Activated T-cell treated with anti-CD3 and anti-CD28 coated beads, Interleukin-2, amount 50 U/mL, for 48 hours (primary cell): ENCODE data around the gene SLC11A2.
"Not testable (repeated sequence)": the region's sequence is repeated elsewhere in the genome, so short reads cannot be mapped to it uniquely, and the experiment has no call there.

Experiments
- DNase-seq, 2 experiments: peaks; one replicate each; pipeline ENCODE4 v3.0.0-alpha.2; 2020

The SLC11A2 gene

GRCh38 chr12:51025338-51025835, 797 bp downstream of the SLC11A2 start:
- DNase-seq, result no peak

GRCh38 chr12:51023625-51024382, 2.4 kb downstream of the SLC11A2 start:
- DNase-seq, result no peak

GRCh38 chr12:51021694-51022093, 4.5 kb downstream of the SLC11A2 start:
- DNase-seq, result no peak

- DNase-seq, result no peak
These were observed 5.6 kb downstream of the SLC11A2 start for GRCh38 chr12:51020448-51021182.

GRCh38 chr12:51019927-51020326, 6.3 kb downstream of the SLC11A2 start:
- no peak for DNase-seq

- no peak for DNase-seq
These were observed 7.2 kb downstream of the SLC11A2 start for GRCh38 chr12:51018956-51019355.

- no peak for DNase-seq
These were observed 8.7 kb downstream of the SLC11A2 start for GRCh38 chr12:51017452-51017851.

GRCh38 chr12:51014467-51014866, 11.7 kb downstream of the SLC11A2 start:
- DNase-seq, result not testable (repeated sequence)

GRCh38 chr12:51013441-51013840, 12.7 kb downstream of the SLC11A2 start:
- no peak for DNase-seq

- no peak for DNase-seq
These were observed 13.5 kb downstream of the SLC11A2 start for GRCh38 chr12:51012570-51013236.

GRCh38 chr12:51011955-51012354, 14.2 kb downstream of the SLC11A2 start:
- DNase-seq, result no peak

GRCh38 chr12:51009056-51009440, 17.1 kb downstream of the SLC11A2 start:
- DNase-seq, result peak; percentile 44 to 63

GRCh38 chr12:51008329-51009055, 17.7 kb downstream of the SLC11A2 start:
- no peak for DNase-seq

- DNase-seq, result no peak
These were observed 20.5 kb downstream of the SLC11A2 start for GRCh38 chr12:51005671-51006070.

GRCh38 chr12:51005030-51005429, 21.2 kb downstream of the SLC11A2 start:
- DNase-seq, result no peak

GRCh38 chr12:51004504-51004903, 21.7 kb downstream of the SLC11A2 start:
- no peak for DNase-seq

GRCh38 chr12:51001799-51002198, 24.4 kb downstream of the SLC11A2 start:
- no peak for DNase-seq

GRCh38 chr12:51000245-51000644, 25.9 kb downstream of the SLC11A2 start:
- DNase-seq, result no peak

GRCh38 chr12:50999093-50999492, 27.1 kb downstream of the SLC11A2 start:
- DNase-seq, result no peak

- DNase-seq, result no peak
These were observed 33.4 kb downstream of the SLC11A2 start for GRCh38 chr12:50992819-50993218.

- no peak for DNase-seq
These were observed 34.9 kb downstream of the SLC11A2 start for GRCh38 chr12:50991291-50991690.

GRCh38 chr12:50990791-50991190, 35.4 kb downstream of the SLC11A2 start:
- DNase-seq, result no peak

GRCh38 chr12:50990147-50990727, 35.9 kb downstream of the SLC11A2 start:
- DNase-seq, result no peak
